ENCODE measurements around the gene ARHGAP44.

GRCh38 chr17:12859520-12859919 lies 70.2 kb downstream of the ARHGAP44 start:
- TF ChIP-seq CTCF (IDR thresholded peaks at IDR 0.05; ENCODE audit: insufficient read depth, low read length) (no peak), POLR2AphosphoS5 (IDR thresholded peaks at IDR 0.05; ENCODE audit: low read depth) (no peak), SPI1 (IDR thresholded peaks at IDR 0.05; ENCODE audit: borderline replicate concordance, low read depth) (no peak), REST (IDR thresholded peaks at IDR 0.05; ENCODE audit: insufficient replicate concordance, low read depth) (no peak)
